A673 (cell line): Measurements from ENCODE around the gene GUCY2F.

Experiments
- CTCF ChIP-seq: fragments of 300-800, 200-600 bp; sonication (generic); conservative IDR thresholded peaks from 2 replicates; pipeline ENCODE4 v1.5.1; 2017; ENCODE audit warnings: low read depth, mild to moderate bottlenecking, antibody characterized with exemption, low read length, moderate library complexity, mixed read lengths
- EZH2 ChIP-seq: fragments of 200-600 bp; sonication (generic); IDR thresholded peaks from 2 replicates; pipeline ENCODE4 v1.6.1; 2017; ENCODE audit warnings: borderline replicate concordance, low read depth, mild to moderate bottlenecking, mixed read lengths, antibody characterized with exemption, low read length; ENCODE audit not compliant: poor library complexity, severe bottlenecking

- TF ChIP-seq CTCF, result no peak
- no peak for TF ChIP-seq EZH2
These were observed 5.8 kb upstream of the GUCY2F start for GRCh38 chrX:109487640-109488039.
